T-cell (primary cell): Measurements from ENCODE around the gene CEP55. TPM values are rescaled to one million over a fixed set of nuclear protein-coding genes. Genes with fewer than 3 reads are reported as not detected.

Experiments used
- ATAC-seq, 4 experiments: fragments of 200-7000 bp in 3 of 4; fragments of 150-1000 bp in 1 of 4; cut with Tn5 transposase; replicated peaks in 1 of 4; 1 replicate in 3 of 4; 2 replicates in 1 of 4; pipeline ENCODE4 v1.10.0; 2021; ENCODE audit warnings: moderate library complexity in 3 of 4, mild to moderate bottlenecking in 2 of 4, moderate number of reproducible peaks in 1 of 4
- CTCF ChIA-PET, 2 donors: fragments of 300-600 bp; sonication (Branson Sonifier 250); formaldehyde crosslinking; loops; one replicate each; lab custom pipeline; 2022; ENCODE audit warnings: antibody characterized with exemption in 2 of 2; lab: Charles Lee
- POLR2A ChIA-PET, 2 donors: fragments of 300-600 bp; sonication (Branson Sonifier 250); formaldehyde crosslinking; loops; one replicate each; lab custom pipeline; 2022; ENCODE audit warnings: antibody characterized with exemption in 2 of 2; lab: Charles Lee
- DNase-seq, 35 experiments: peaks; one replicate each; pipeline versions ENCODE4 v3.0.0 to v3.0.0-alpha.2; 2013 to 2023
- H3K27ac ChIP-seq: one replicate; pipeline ENCODE4 v1.5.1; 2013; ENCODE audit warnings: low read length
- H3K27me3 ChIP-seq, 2 experiments: replicated peaks in 1 of 2; 1 replicate in 1 of 2; 2 replicates in 1 of 2; pipeline versions ENCODE4 v1.6.1 to v1.7.0; 2013; ENCODE audit warnings: low read length in 1 of 2, mixed read lengths in 1 of 2; ENCODE audit not compliant: control insufficient read depth in 2 of 2, insufficient read depth in 2 of 2; ENCODE audit errors: extremely low read depth in 1 of 2
- H3K36me3 ChIP-seq, 2 donors: 1 replicate in 1 of 2; 2 replicates in 1 of 2; pipeline versions ENCODE4 v1.6.1 to v1.7.0; 2013; ENCODE audit warnings: low read length in 1 of 2; ENCODE audit not compliant: control insufficient read depth in 2 of 2, insufficient read depth in 1 of 2; ENCODE audit errors: extremely low read depth in 1 of 2
- H3K4me1 ChIP-seq, 2 experiments: 1 replicate in 1 of 2; 2 replicates in 1 of 2; pipeline versions ENCODE4 v1.6.1 to v1.7.0; 2013; ENCODE audit warnings: low read length in 2 of 2, mixed read lengths in 1 of 2; ENCODE audit not compliant: insufficient read depth in 2 of 2, control insufficient read depth in 1 of 2; ENCODE audit errors: extremely low read depth in 1 of 2
- H3K4me3 ChIP-seq, 2 donors: 1 replicate in 1 of 2; 2 replicates in 1 of 2; pipeline versions ENCODE4 v1.5.1 to v1.7.0; 2013; ENCODE audit warnings: mild to moderate bottlenecking in 2 of 2, low read length in 1 of 2, moderate library complexity in 1 of 2; ENCODE audit not compliant: control insufficient read depth in 1 of 2; ENCODE audit errors: extremely low read depth in 1 of 2
- H3K9me3 ChIP-seq: 2 replicates; pipeline ENCODE4 v1.7.0; 2013
- H3K27ac Mint-ChIP-seq, 2 donors: one replicate each; pipeline ENCODE4 v1.8.0; 2020 to 2021; ENCODE audit warnings: mild to moderate bottlenecking in 2 of 2, mixed read lengths in 2 of 2
- H3K27me3 Mint-ChIP-seq, 2 donors: one replicate each; pipeline ENCODE4 v1.8.0; 2021 to 2022; ENCODE audit warnings: mixed read lengths in 2 of 2
- H3K36me3 Mint-ChIP-seq: one replicate; pipeline ENCODE4 v1.8.0; 2021; ENCODE audit warnings: mixed read lengths
- H3K4me1 Mint-ChIP-seq, 3 donors: one replicate each; pipeline ENCODE4 v1.8.0; 2020 to 2022; ENCODE audit warnings: mixed read lengths in 3 of 3, mild to moderate bottlenecking in 1 of 3
- H3K4me3 Mint-ChIP-seq, 3 donors: one replicate each; pipeline ENCODE4 v1.8.0; 2020 to 2022; ENCODE audit warnings: mild to moderate bottlenecking in 3 of 3, mixed read lengths in 3 of 3, moderate library complexity in 3 of 3
- H3K9me3 Mint-ChIP-seq, 3 donors: one replicate each; pipeline ENCODE4 v1.8.0; 2020 to 2022; ENCODE audit warnings: mixed read lengths in 3 of 3
- WGBS: methylation state at CpG from one replicate; pipeline ENCODE4 v1.1.5; 2013; ENCODE audit warnings: missing lambda C conversion rate; ENCODE audit not compliant: insufficient coverage; 5-methylcytosine and 5-hydroxymethylcytosine counted together
- total RNA-seq, 35 experiments: library from RNA in 6 of 35; stranded (reverse) in 6 of 35; fragments of 120-200 nt in 1 of 35; gene quantifications; one replicate each; pipeline versions ENCODE4 v1.2.1 to v1.2.4 and lab custom pipeline; 2013 to 2026

Gene CEP55
- total RNA-seq, 5 donors from 2014 or later (not counting 1 experiment from before 2014, with no cell fraction given), result 0.35 to 0.95 (median 0.49) TPM

DNA sequence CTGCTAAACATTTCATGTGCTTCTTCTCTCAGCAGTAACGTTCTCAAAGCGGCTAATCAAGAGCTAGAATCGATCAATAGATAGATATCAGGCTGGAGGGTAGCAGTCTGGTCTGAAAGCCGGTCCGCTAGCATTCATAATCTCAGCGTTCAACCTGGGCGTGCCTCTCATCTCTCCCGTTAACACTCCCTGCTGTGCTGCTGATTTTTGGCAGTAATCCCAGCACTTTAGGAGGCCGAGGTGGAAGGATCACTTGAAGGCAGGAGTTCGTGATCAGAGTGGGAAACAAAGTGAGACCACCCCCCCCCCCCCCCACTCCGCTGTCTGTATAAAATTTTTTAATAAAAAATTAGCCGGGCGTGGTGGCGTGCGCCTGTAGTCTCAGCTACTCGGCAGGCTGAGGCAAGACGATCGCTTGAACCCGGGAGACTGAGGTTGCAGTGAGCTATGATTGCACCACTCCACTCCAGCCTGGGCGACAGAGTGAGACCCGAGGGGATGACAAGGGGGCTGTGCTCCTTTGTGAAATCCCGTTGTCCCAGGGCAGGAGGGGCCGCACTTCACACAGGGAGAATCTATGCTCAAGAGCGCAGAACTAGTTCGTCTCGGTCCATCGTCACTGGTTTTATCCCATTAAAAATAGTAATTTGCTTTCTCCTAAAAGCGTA lies 624 bp upstream of the CEP55 start:
- Histone ChIP-seq H3K36me3 (no peaks in the 10 kb centered on the region), H3K4me3 (peak overlapping the region; percentile 65 to 89), H3K4me1 (peaks cover 4 to 20% of the 10 kb centered on the region in 2 experiments), H3K9me3 (no peaks in the 10 kb centered on the region), H3K27ac (no peak overlapping the region), H3K27me3 (no peaks in the 10 kb centered on the region)
- Mint-ChIP-seq H3K27ac (peak overlapping the region; percentile 49 to 68), H3K4me1 (peaks cover 14 to 23% (median 20%) of the 10 kb centered on the region in 3 donors), H3K36me3 (no peaks in the 10 kb centered on the region), H3K4me3 (peak overlapping the region; percentile 88 to 92 (median 88)), H3K9me3 (no peaks in the 10 kb centered on the region), H3K27me3 (peaks cover 8% of the 10 kb centered on the region in 2 donors)
- POLR2A ChIA-PET, result interaction anchor here (0.6 to 0.7 kb wide), 8 partner anchors 12 to 1588 kb away, joined by 3 to 10 read pairs (median 6); partner anchors contain the start of gene EXOC6 (in 1 of the 2)
- CTCF ChIA-PET, result interaction anchor here (0.6 to 2.8 kb wide), 6 partner anchors 13 to 142 kb away, joined by 3 to 12 read pairs (median 6); partner anchors contain the start of gene MYOF (in 1 of the 2)
- DNase-seq (peak in 4 of 35 experiments; percentile 1 to 28 (median 13)), ATAC-seq (peak; percentile 21 to 31 (median 23))
- 11% methylated on average over 17 of the region's 28 CpGs for WGBS

DNA sequence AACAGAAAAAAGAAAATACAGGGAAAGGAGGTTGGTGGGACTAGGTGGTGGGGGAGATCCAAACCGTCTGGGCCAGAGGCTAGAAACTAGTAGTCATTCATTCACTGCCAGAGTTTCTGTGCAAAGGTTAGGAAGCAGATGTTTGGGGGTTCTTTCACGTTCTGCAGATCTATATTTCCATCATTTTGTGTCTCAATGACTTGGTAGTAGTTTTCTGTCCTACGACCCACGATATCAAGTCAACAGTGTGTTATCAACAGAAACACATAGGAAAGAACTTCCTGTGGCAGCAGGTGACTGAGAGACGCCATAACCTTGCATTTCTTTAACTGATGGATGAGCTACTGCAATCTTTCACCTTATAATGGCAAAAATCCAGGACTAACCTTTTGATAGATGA lies 1.8 kb downstream of the CEP55 start:
- 20% methylated on average over 2 of the region's 5 CpGs for WGBS
- Histone ChIP-seq H3K27me3 (no peaks in the 10 kb centered on the region), H3K27ac (no peak overlapping the region), H3K4me1 (peaks cover 8 to 20% of the 10 kb centered on the region in 2 experiments), H3K36me3 (no peaks in the 10 kb centered on the region), H3K9me3 (no peaks in the 10 kb centered on the region), H3K4me3 (no peak overlapping the region)
- DNase-seq, result peak in 1 of 35 experiments; percentile 7
- peak overlapping the region; percentile 41 to 88 (median 83) for H3K4me3 Mint-ChIP-seq
- peaks cover 2 to 3% of the 10 kb centered on the region in 2 donors for H3K27me3 Mint-ChIP-seq
- H3K27ac Mint-ChIP-seq, result no peak overlapping the region
- no peaks in the 10 kb centered on the region for H3K9me3 Mint-ChIP-seq
- H3K4me1 Mint-ChIP-seq, result peaks cover 14 to 35% (median 25%) of the 10 kb centered on the region in 3 donors
- H3K36me3 Mint-ChIP-seq, result no peaks in the 10 kb centered on the region
- no peak for ATAC-seq
- POLR2A ChIA-PET, result no interaction called here
- CTCF ChIA-PET, result interaction anchor here in 1 of 2 donors (1.4 kb wide), 1 partner anchor 8 kb away, joined by 4 read pairs; no protein-coding TSS in a partner anchor

DNA sequence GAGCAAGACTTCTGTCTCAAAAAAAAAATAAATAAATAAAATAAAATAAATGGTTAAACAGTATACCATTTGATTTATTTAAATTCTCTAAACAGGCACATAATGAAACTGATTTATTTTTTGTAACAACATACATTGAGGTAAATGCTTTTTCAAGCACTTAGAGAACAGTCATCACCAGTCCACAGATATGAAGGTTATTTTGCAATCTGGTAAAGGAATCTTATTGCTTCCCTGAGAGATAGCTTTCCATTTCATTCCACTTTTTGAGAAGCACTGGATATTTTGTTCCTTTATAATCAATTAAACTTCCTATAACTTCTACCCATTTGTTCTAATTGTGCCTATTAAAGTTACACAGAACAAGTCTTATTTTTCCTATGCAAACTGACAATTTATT lies 5.2 kb downstream of the CEP55 start:
- H3K27me3 ChIP-seq, result no peaks in the 10 kb centered on the region
- ATAC-seq (no peak), DNase-seq (no peak)
- Mint-ChIP-seq H3K27ac (no peak overlapping the region), H3K27me3 (no peaks in the 10 kb centered on the region), H3K36me3 (no peaks in the 10 kb centered on the region), H3K4me1 (peaks cover 9 to 33% (median 23%) of the 10 kb centered on the region in 3 donors), H3K9me3 (no peaks in the 10 kb centered on the region), H3K4me3 (no peak overlapping the region)
- no peaks in the 10 kb centered on the region for H3K36me3 ChIP-seq
- H3K4me1 ChIP-seq, result peaks cover 8 to 15% of the 10 kb centered on the region in 2 experiments
- H3K4me3 ChIP-seq, result no peak overlapping the region
- ChIA-PET POLR2A (no interaction called here), CTCF (interaction anchor here (0.6 to 1.7 kb wide), 2 partner anchors 9 to 617 kb away, joined by 3 to 4 read pairs; no protein-coding TSS in a partner anchor)
- no peaks in the 10 kb centered on the region for H3K9me3 ChIP-seq
- H3K27ac ChIP-seq, result no peak overlapping the region

DNA sequence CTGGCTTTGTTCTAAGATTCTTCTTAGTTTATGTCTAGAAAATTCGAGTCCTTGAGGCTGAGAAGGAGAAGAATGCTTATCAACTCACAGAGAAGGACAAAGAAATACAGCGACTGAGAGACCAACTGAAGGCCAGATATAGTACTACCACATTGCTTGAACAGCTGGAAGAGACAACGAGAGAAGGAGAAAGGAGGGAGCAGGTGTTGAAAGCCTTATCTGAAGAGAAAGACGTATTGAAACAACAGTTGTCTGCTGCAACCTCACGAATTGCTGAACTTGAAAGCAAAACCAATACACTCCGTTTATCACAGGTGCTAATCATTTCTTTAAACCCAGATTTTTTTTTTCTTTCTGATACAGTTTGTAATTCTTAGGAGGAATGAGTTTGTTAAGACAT lies 6.7 kb downstream of the CEP55 start:
- Mint-ChIP-seq H3K4me1 (peaks cover 0 to 22% (median 14%) of the 10 kb centered on the region in 3 donors), H3K27me3 (no peaks in the 10 kb centered on the region), H3K36me3 (no peaks in the 10 kb centered on the region), H3K4me3 (peak overlapping the region; percentile 6 to 47 (median 23)), H3K27ac (peak overlapping the region; percentile 37 to 79), H3K9me3 (no peaks in the 10 kb centered on the region)
- Histone ChIP-seq H3K9me3 (no peaks in the 10 kb centered on the region), H3K4me1 (peaks cover under 1 to 6% of the 10 kb centered on the region in 2 experiments), H3K27ac (peak overlapping the region; percentile 22), H3K4me3 (no peak overlapping the region), H3K36me3 (no peaks in the 10 kb centered on the region), H3K27me3 (no peaks in the 10 kb centered on the region)
- 66% methylated on average over 3 of the region's 6 CpGs for WGBS
- ChIA-PET POLR2A (interaction anchor here in 1 of 2 donors (0.6 to 0.7 kb wide), 2 partner anchors 126 to 128 kb away, joined by 3 to 4 read pairs; no protein-coding TSS in a partner anchor), CTCF (interaction anchor here (0.8 to 1.9 kb wide), 6 partner anchors 10 to 127 kb away, joined by 3 to 10 read pairs (median 6); partner anchors contain the start of gene MYOF (in 1 of the 2))
- peak in 1 of 35 experiments; percentile 22 for DNase-seq
- ATAC-seq, result peak in 2 of 4 experiments; percentile 29 to 34

DNA sequence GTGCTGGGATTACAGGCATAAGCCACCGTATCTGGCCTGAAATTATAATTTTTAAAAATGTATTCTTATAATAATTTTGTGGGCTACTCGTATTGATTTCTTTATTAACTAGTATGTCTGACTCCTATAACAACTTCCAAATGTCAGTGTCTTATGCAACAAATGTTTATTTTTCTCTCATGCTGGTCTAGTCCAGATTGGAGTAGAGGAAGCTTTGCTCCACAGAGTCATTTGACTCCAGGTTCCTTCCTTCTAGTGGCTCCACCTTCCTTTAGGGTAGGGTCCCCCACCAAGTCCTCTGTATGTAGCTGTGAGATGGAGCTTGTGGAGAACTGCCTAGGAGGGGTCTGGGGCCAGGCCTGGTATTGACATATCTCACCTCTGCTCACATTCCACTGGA lies 8.7 kb downstream of the CEP55 start:
- POLR2A ChIA-PET, result no interaction called here
- Mint-ChIP-seq H3K27me3 (no peaks in the 10 kb centered on the region), H3K36me3 (no peaks in the 10 kb centered on the region), H3K4me1 (peaks cover 0 to 15% (median 9%) of the 10 kb centered on the region in 3 donors), H3K9me3 (no peaks in the 10 kb centered on the region), H3K4me3 (no peak overlapping the region), H3K27ac (no peak overlapping the region)
- Histone ChIP-seq H3K4me1 (peaks cover 0 to 4% of the 10 kb centered on the region in 2 experiments), H3K27me3 (no peaks in the 10 kb centered on the region), H3K9me3 (no peaks in the 10 kb centered on the region), H3K36me3 (no peaks in the 10 kb centered on the region), H3K4me3 (no peak overlapping the region), H3K27ac (no peak overlapping the region)
- DNase-seq (no peak), ATAC-seq (no peak)
- no CpG with 5 or more reads among the region's 2 CpGs for WGBS
- CTCF ChIA-PET, result interaction anchor here in 1 of 2 donors (0.7 kb wide), 2 partner anchors 505 to 620 kb away, joined by 3 to 4 read pairs; no protein-coding TSS in a partner anchor

DNA sequence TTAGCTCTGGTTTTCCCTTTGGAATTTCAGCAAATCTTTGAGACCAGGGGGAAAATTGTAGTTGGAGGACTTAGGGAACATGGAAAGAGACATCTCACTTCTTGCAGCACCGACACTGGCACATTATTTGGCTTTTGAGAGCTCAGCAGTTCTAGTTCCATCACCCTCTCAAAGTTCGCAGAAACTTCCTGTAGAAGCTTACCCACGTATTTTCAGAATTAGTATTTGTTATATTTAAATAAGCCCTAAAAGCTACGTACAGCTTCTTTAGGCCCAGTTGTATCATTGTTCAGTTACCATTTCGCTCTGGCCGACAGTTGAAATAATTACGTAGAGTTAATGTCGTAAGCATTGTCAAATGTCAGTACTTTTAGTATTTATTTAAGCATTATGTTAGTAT lies 13.4 kb downstream of the CEP55 start:
- Histone ChIP-seq H3K36me3 (no peaks in the 10 kb centered on the region), H3K4me3 (no peak overlapping the region), H3K27me3 (no peaks in the 10 kb centered on the region), H3K9me3 (no peaks in the 10 kb centered on the region), H3K27ac (no peak overlapping the region), H3K4me1 (no peaks in the 10 kb centered on the region)
- H3K9me3 Mint-ChIP-seq, result no peaks in the 10 kb centered on the region
- DNase-seq (no peak), ATAC-seq (no peak)
- ChIA-PET CTCF (interaction anchor here (0.5 to 2.6 kb wide), 8 partner anchors 9 to 156 kb away, joined by 3 to 11 read pairs (median 6); no protein-coding TSS in a partner anchor), POLR2A (no interaction called here)
- H3K4me1 Mint-ChIP-seq, result peaks cover 0 to 7% (median 0%) of the 10 kb centered on the region in 3 donors
- H3K27me3 Mint-ChIP-seq, result no peaks in the 10 kb centered on the region
- WGBS, result no CpG with 5 or more reads among the region's 8 CpGs
- H3K36me3 Mint-ChIP-seq, result no peaks in the 10 kb centered on the region
- no peak overlapping the region for H3K4me3 Mint-ChIP-seq
- no peak overlapping the region for H3K27ac Mint-ChIP-seq
